ENCODE measurements around the gene CALML3. TPM values are rescaled to one million over a fixed set of nuclear protein-coding genes. Genes with fewer than 3 reads are reported as not detected.

The CALML3 gene
- total and polyA plus RNA-seq, 2 donors (not counting 3 experiments of a cell fraction or from before 2014, with no cell fraction given): not detected

DNA sequence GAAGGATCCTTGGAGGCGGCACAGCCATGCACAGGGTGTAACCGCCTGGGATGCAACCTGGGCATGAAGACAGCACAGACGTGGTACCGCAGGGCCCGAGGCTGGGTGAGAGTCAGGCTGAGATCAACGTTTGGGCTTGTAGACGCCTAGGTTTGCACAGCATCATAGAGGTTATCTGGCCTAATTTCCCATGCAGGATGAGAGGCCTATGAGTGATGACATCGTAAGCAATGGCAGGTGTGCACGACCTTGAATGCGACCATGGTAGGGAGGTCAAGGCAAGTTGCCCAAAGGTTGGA lies 7.5 kb downstream of the CALML3 start:
- H3K79me2 ChIP-seq (ENCODE audit: control insufficient read depth, insufficient read depth, low read length): no peaks in the 10 kb centered on the region
- no peaks in the 10 kb centered on the region for H3K9me3 ChIP-seq (replicated peaks; ENCODE audit: control insufficient read depth, insufficient read depth, low read length)
- no peaks in the 10 kb centered on the region for H3K4me1 ChIP-seq (ENCODE audit: control insufficient read depth, extremely low read depth, insufficient read depth, low read length)
- no peak overlapping the region for H2AFZ ChIP-seq (ENCODE audit: low read depth, low read length)
- H3K4me3 ChIP-seq (replicated peaks in 1 of 3; ENCODE audit: insufficient read depth in 1 of 3, low read depth in 1 of 3, low read length in 3 of 3): no peak overlapping the region
- no peaks in the 10 kb centered on the region for H4K20me1 ChIP-seq (replicated peaks; ENCODE audit: control insufficient read depth, extremely low read depth, insufficient read depth, low read length)
- no peaks in the 10 kb centered on the region for H3K36me3 ChIP-seq (ENCODE audit: control insufficient read depth in 2 of 2, extremely low read depth in 1 of 2, insufficient read depth in 2 of 2, low read length in 2 of 2)
- intact Hi-C loops (cut with micrococcal nuclease): no loop called here
- no peak overlapping the region for H3K27ac ChIP-seq (ENCODE audit: insufficient read depth, low read depth, low read length)
- POLR2A ChIA-PET: no interaction called here
- H3K27me3 ChIP-seq (ENCODE audit: control insufficient read depth in 2 of 2, insufficient read depth in 2 of 2, low read length in 2 of 2): no peaks in the 10 kb centered on the region
- FAIRE-seq (no peak), DNase-seq (ENCODE audit: low read depth, low spot score) (no peak)
- no peaks in the 10 kb centered on the region for H3K9me1 ChIP-seq (replicated peaks; ENCODE audit: control insufficient read depth, extremely low read depth, insufficient read depth, low read length)
- BruUV-seq (replicated peaks): no TSS peak
- H3K4me2 ChIP-seq (ENCODE audit: insufficient read depth, low read length): no peak overlapping the region
- no peak for TF ChIP-seq POLR2A (IDR thresholded peaks at IDR 0.05; ENCODE audit: low read depth, low read length)
- TF ChIP-seq FOS (IDR thresholded peaks at IDR 0.05; ENCODE audit: borderline replicate concordance, insufficient read depth, low read length): no peak
- TF ChIP-seq JUN (IDR thresholded peaks at IDR 0.05; ENCODE audit: borderline replicate concordance, insufficient read depth, insufficient read length, low read depth): no peak
- TF ChIP-seq, protein P1, sequence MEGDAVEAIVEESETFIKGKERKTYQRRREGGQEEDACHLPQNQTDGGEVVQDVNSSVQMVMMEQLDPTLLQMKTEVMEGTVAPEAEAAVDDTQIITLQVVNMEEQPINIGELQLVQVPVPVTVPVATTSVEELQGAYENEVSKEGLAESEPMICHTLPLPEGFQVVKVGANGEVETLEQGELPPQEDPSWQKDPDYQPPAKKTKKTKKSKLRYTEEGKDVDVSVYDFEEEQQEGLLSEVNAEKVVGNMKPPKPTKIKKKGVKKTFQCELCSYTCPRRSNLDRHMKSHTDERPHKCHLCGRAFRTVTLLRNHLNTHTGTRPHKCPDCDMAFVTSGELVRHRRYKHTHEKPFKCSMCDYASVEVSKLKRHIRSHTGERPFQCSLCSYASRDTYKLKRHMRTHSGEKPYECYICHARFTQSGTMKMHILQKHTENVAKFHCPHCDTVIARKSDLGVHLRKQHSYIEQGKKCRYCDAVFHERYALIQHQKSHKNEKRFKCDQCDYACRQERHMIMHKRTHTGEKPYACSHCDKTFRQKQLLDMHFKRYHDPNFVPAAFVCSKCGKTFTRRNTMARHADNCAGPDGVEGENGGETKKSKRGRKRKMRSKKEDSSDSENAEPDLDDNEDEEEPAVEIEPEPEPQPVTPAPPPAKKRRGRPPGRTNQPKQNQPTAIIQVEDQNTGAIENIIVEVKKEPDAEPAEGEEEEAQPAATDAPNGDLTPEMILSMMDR (IDR thresholded peaks at IDR 0.05; ENCODE audit: extremely low read depth in 1 of 2, insufficient read depth in 1 of 2, low read depth in 1 of 2, low read length in 2 of 2): no peak
- TF ChIP-seq, protein P2, sequence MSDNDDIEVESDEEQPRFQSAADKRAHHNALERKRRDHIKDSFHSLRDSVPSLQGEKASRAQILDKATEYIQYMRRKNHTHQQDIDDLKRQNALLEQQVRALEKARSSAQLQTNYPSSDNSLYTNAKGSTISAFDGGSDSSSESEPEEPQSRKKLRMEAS (IDR thresholded peaks at IDR 0.05; ENCODE audit: insufficient read depth, insufficient read length): no peak
- no peak for TF ChIP-seq POLR2AphosphoS5 (IDR thresholded peaks at IDR 0.05; ENCODE audit: insufficient read depth, low read depth, low read length)
- no peak for TF ChIP-seq EZH2 (IDR thresholded peaks at IDR 0.05; ENCODE audit: borderline replicate concordance, low read depth, low read length, severe bottlenecking)
- no peak for TF ChIP-seq MYC (IDR thresholded peaks at IDR 0.05; ENCODE audit: low read depth, low read length)
- no peak for TF ChIP-seq GATA2 (IDR thresholded peaks at IDR 0.05; ENCODE audit: insufficient read depth, insufficient read length, low read depth, low read length)
- CTCF ChIA-PET: no interaction called here
- no peak overlapping the region for H3K9ac ChIP-seq (replicated peaks; ENCODE audit: extremely low read depth, insufficient read depth, low read length)
- dilution Hi-C loops (cut with MboI; ENCODE audit: extremely low pct_ligation_motif_present, low sequenced_read_pairs): no loop called here
